GM12878 (cell line): ENCODE results near the gene LKAAEAR1. TPM values are rescaled to one million over a fixed set of nuclear protein-coding genes. Genes with fewer than 3 reads are reported as not detected.

Experiments used
- ATF2 ChIP-seq: IDR thresholded peaks from 2 replicates; pipeline ENCODE4 v1.6.1; 2012; ENCODE audit warnings: low read length, inconsistent platforms
- CBX3 ChIP-seq: fragments of 200-600 bp; sonication (generic); IDR thresholded peaks from 2 replicates; pipeline ENCODE4 v1.6.1; 2016; ENCODE audit warnings: low read depth, borderline replicate concordance
- CTCF ChIP-seq, 3 experiments: IDR thresholded peaks in 2 of 3; conservative IDR thresholded peaks in 1 of 3; 2 replicates each; pipeline ENCODE4 v1.5.1; 2011; ENCODE audit warnings: low read depth in 3 of 3, low read length in 3 of 3, mild to moderate bottlenecking in 3 of 3, control low read depth in 2 of 3, moderate library complexity in 2 of 3, inconsistent platforms in 1 of 3, mixed read lengths in 1 of 3; ENCODE audit not compliant: control insufficient read depth in 2 of 3, insufficient read depth in 1 of 3; ENCODE audit errors: extremely low read depth in 1 of 3
- EP300 ChIP-seq, 2 experiments: fragments of 150-350 bp in 1 of 2; IDR thresholded peaks; 2 replicates each; pipeline ENCODE4 v1.6.1; 2011 to 2012; ENCODE audit warnings: low read depth in 2 of 2, low read length in 2 of 2, borderline replicate concordance in 1 of 2, improper control_type of control experiment in 1 of 2, inconsistent platforms in 1 of 2; ENCODE audit not compliant: control insufficient read depth in 1 of 2
- ETV6 ChIP-seq, 2 experiments: fragments of 450-650 bp in 1 of 2; IDR thresholded peaks in 1 of 2; conservative IDR thresholded peaks in 1 of 2; 2 replicates each; pipeline ENCODE4 v1.6.1; 2014; ENCODE audit warnings: antibody characterized with exemption in 1 of 2, borderline replicate concordance in 1 of 2, low read depth in 1 of 2, mild to moderate bottlenecking in 1 of 2, moderate library complexity in 1 of 2
- FOS ChIP-seq: IDR thresholded peaks from 3 replicates; pipeline ENCODE4 v1.6.1; 2011; ENCODE audit warnings: borderline replicate concordance; ENCODE audit not compliant: insufficient read length; ENCODE audit errors: extremely low read depth
- FOXK2 ChIP-seq: fragments of 450-650 bp; IDR thresholded peaks from 2 replicates; pipeline ENCODE4 v1.6.1; 2017; ENCODE audit warnings: mild to moderate bottlenecking, moderate library complexity
- GATAD2B ChIP-seq: fragments of 450-650 bp; conservative IDR thresholded peaks from 2 replicates; pipeline ENCODE4 v1.6.1; 2017; ENCODE audit warnings: low read depth, mild to moderate bottlenecking, moderate library complexity
- HDGF ChIP-seq: fragments of 450-650 bp; IDR thresholded peaks from 2 replicates; pipeline ENCODE4 v1.6.1; 2016; ENCODE audit warnings: antibody characterized with exemption
- HSF1 ChIP-seq: fragments of 150-350 bp; IDR thresholded peaks from 2 replicates; pipeline ENCODE4 v1.6.1; 2014; ENCODE audit warnings: mild to moderate bottlenecking, low read depth, low read length
- IKZF1 ChIP-seq: fragments of 450-650 bp; conservative IDR thresholded peaks from 2 replicates; pipeline ENCODE4 v1.6.1; 2017; ENCODE audit warnings: antibody characterized with exemption, mild to moderate bottlenecking
- LARP7 ChIP-seq: fragments of 450-650 bp; IDR thresholded peaks from 2 replicates; pipeline ENCODE4 v1.6.1; 2017; ENCODE audit warnings: mild to moderate bottlenecking
- NFIC ChIP-seq: IDR thresholded peaks from 2 replicates; pipeline ENCODE4 v1.6.1; 2012; ENCODE audit warnings: low read depth, mild to moderate bottlenecking, inconsistent platforms, low read length, moderate library complexity
- NFXL1 ChIP-seq: fragments of 450-650 bp; IDR thresholded peaks from 2 replicates; pipeline ENCODE4 v1.6.1; 2017; ENCODE audit warnings: antibody characterized with exemption, mild to moderate bottlenecking, borderline replicate concordance
- PKNOX1 ChIP-seq: fragments of 450-650 bp; IDR thresholded peaks from 2 replicates; pipeline ENCODE4 v1.6.1; 2016; ENCODE audit warnings: mild to moderate bottlenecking
- SMC3 ChIP-seq: IDR thresholded peaks from 2 replicates; pipeline ENCODE4 v1.6.1; 2011; ENCODE audit warnings: low read length, improper control_type of control experiment, borderline replicate concordance
- TARDBP ChIP-seq: IDR thresholded peaks from 2 replicates; pipeline ENCODE4 v1.6.1; 2016; ENCODE audit warnings: borderline replicate concordance
- ZBTB40 ChIP-seq: fragments of 450-650 bp; IDR thresholded peaks from 2 replicates; pipeline ENCODE4 v1.6.1; 2016; ENCODE audit warnings: mild to moderate bottlenecking, moderate library complexity, borderline replicate concordance
- ZNF24 ChIP-seq: fragments of 450-650 bp; IDR thresholded peaks from 2 replicates; pipeline ENCODE4 v1.6.1; 2017; ENCODE audit warnings: antibody characterized with exemption, mild to moderate bottlenecking
- ZNF622 ChIP-seq: fragments of 450-650 bp; IDR thresholded peaks from 2 replicates; pipeline ENCODE4 v1.6.1; 2017; ENCODE audit warnings: mild to moderate bottlenecking, inconsistent platforms
- polyA plus RNA-seq, 11 experiments: library from polyadenylated mRNA; depleted of rRNA in 4 of 11; unstranded in 6 of 11; stranded (reverse) in 5 of 11; fragments of >200 nt; fragmentation: Nextera tagmentation in 4 of 11; fragmentation: Illumina TruSeq in 1 of 11; extraction: Ambion mirVana in 4 of 11; extraction: Trizol in 1 of 11; gene quantifications; 1 replicate in 1 of 11; 2 replicates in 10 of 11; pipeline versions ENCODE4 v1.2.1 to v1.2.3, GENCODE V29; 2011 to 2016; ENCODE audit warnings: inconsistent platforms in 2 of 11, missing spikeins in 2 of 11, low read depth in 1 of 11
- total RNA-seq, 4 experiments: library from RNA; depleted of rRNA in 3 of 4; stranded (reverse); fragments of >200 nt in 3 of 4; fragmentation: Illumina TruSeq in 1 of 4; extraction: Trizol in 1 of 4; gene quantifications; 2 replicates each; pipeline versions ENCODE4 v1.2.1 to v1.2.3, GENCODE V29; 2013 to 2021

Gene LKAAEAR1
- total and polyA plus RNA-seq, 10 of the 15 experiments (the other 5 are each of a cell fraction or from before 2014, with no cell fraction given): not detected

GRCh38 chr20:64042054-64042781 is 42.0 kb downstream of the LKAAEAR1 start (continued):
- TF ChIP-seq ZBTB40 (peak; percentile 44), HSF1 (no peak), IKZF1 (peak; percentile 87), HDGF (no peak), TARDBP (no peak), NFIC (no peak), NFXL1 (no peak), ZNF622 (no peak), ZNF24 (peak; percentile 16; the same call in 1 of the 2 replicates), GATAD2B (peak; percentile 93), FOS (no peak), ATF2 (no peak), FOXK2 (no peak), EP300 (IDR thresholded peaks at IDR 0.05; ENCODE audit: borderline replicate concordance in 1 of 2, control insufficient read depth in 1 of 2, low read depth in 2 of 2, low read length in 2 of 2) (no peak), SMC3 (no peak), LARP7 (peak; percentile 62; the same call in 1 of the 2 replicates), PKNOX1 (no peak), ETV6 (conservative IDR thresholded peaks at IDR 0.05 in 1 of 2, IDR thresholded peaks at IDR 0.05 in 1 of 2; ENCODE audit: borderline replicate concordance in 1 of 2, low read depth in 1 of 2) (no peak), CTCF (IDR thresholded peaks at IDR 0.05 in 2 of 3, conservative IDR thresholded peaks at IDR 0.05 in 1 of 3; ENCODE audit: control insufficient read depth in 2 of 3, extremely low read depth in 1 of 3, insufficient read depth in 1 of 3, low read depth in 3 of 3, low read length in 3 of 3) (no peak), CBX3 (no peak)
